ENCODE results near the gene NLRP5. TPM values are rescaled to one million over a fixed set of nuclear protein-coding genes. Genes with fewer than 3 reads are reported as not detected.

The NLRP5 gene
- total and polyA plus RNA-seq, 10 donors, result not detected

DNA sequence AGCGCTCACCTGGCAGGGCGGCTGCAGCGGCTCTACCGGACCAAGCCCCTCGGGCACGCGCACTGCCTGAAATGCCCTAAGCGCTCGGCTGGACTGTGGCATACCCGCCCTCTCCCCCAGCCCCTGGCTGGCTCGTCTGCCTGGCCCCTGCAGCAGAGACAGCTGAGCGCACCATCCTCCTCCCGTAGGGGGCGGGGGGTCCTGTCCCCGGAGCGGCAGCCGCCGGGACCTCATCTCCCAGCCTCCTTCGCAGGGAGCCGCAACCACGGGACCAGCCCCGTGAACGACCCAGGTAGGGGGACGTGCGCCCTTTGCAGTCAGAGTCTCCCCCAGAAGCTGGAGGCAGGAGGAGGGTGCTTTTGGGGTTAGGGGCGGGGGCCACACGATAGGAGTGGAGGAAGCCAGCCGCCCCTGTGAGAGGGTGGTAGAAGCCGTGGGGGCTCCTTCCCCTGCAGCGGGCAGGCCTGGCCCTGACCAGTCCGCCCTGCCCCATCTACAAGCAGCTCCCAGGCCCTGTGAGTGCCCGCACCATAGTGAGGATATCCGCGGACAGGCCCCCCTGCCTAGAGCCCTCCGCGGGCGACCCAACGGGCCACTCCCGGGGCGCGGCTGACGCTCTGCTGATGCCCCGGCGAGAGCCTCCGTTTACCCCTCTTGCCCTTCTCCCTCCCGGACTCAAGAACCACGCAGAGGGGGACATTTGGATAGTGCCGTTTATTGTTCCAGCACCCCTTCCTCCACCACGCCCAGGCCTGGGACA, 100.3 kb downstream of the NLRP5 start:
- Histone ChIP-seq H3K4me3 (no peak overlapping the region), H3K36me3 (peaks cover 0 to 73% (median 35%) of the 10 kb centered on the region in 6 donors), H3K9me3 (no peaks in the 10 kb centered on the region), H3K27me3 (replicated peaks in 1 of 7) (no peaks in the 10 kb centered on the region), H3K4me1 (peaks cover 3 to 75% (median 31%) of the 10 kb centered on the region in 6 donors), H3K27ac (peak overlapping the region in 4 of 8 donors; percentile 31 to 65 (median 48))
- TF ChIP-seq POLR2AphosphoS5 (IDR thresholded peaks at IDR 0.05) (peak in 2 of 3 donors; percentile 31 to 61), POLR2A (IDR thresholded peaks at IDR 0.05) (no peak)
- TF ChIP-seq, protein P1, sequence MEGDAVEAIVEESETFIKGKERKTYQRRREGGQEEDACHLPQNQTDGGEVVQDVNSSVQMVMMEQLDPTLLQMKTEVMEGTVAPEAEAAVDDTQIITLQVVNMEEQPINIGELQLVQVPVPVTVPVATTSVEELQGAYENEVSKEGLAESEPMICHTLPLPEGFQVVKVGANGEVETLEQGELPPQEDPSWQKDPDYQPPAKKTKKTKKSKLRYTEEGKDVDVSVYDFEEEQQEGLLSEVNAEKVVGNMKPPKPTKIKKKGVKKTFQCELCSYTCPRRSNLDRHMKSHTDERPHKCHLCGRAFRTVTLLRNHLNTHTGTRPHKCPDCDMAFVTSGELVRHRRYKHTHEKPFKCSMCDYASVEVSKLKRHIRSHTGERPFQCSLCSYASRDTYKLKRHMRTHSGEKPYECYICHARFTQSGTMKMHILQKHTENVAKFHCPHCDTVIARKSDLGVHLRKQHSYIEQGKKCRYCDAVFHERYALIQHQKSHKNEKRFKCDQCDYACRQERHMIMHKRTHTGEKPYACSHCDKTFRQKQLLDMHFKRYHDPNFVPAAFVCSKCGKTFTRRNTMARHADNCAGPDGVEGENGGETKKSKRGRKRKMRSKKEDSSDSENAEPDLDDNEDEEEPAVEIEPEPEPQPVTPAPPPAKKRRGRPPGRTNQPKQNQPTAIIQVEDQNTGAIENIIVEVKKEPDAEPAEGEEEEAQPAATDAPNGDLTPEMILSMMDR (IDR thresholded peaks at IDR 0.05 in 8 of 11, conservative IDR thresholded peaks at IDR 0.05 in 3 of 11), result no peak
- peak; percentile 69 for DNase-seq
- intact Hi-C loops (cut with DNase I; ENCODE audit: low total_unique reads), result no loop called here
- WGBS, 5 donors, result 74 to 85% (median 81%) methylated on average over 26 to 49 of the region's 49 CpGs

DNA sequence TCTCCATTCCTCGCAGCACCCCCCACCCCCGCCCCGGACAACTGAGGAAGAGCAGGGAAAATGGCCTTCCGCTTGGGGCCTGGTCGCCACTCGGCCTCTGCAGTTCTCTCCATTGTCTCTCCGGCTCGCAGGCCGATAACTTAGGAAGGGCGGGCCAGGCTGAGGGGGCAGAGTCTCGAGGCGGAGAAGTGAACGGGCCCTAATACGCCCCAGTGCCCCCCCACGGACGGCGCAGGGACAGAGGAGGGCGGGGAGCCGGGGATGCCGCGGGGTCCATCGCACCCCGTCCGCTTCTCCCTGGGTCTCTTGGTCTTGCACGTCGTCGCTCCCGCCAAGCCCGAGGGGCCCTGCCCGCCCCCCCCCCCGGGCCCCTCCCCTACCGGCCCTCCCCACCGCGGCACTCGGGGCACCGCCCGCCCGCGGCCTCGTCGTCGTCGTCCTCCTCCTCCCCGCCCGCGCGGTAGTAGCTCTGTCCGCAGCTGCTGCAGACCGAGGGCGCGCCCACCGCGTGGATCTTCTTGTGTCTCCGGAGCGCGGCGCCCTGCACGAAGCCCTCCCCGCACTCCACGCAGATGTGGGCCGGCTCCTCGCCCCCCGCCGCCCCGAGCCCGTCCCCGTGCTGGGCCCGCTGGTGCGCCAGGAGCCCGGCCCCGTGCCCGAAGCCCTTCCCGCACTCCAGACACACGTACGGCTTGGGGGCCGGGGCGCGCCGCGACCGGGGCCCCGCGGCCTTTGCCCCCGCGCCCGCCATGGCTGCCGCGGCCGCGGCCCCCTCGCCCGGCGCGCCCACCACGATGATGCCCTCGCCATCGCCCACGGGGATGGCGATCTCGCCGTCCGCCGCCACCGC, 101.3 kb downstream of the NLRP5 start:
- peaks cover 0 to 81% (median 35%) of the 10 kb centered on the region in 6 donors for H3K36me3 ChIP-seq
- 86 to 95% (median 89%) methylated on average over 67 to 104 of the region's 104 CpGs for WGBS, 5 donors
- no peak for DNase-seq
- no peak overlapping the region for H3K4me3 ChIP-seq
- TF ChIP-seq POLR2AphosphoS5 (IDR thresholded peaks at IDR 0.05), result peak in 2 of 3 donors; percentile 16 to 35
- TF ChIP-seq, protein P1 (IDR thresholded peaks at IDR 0.05 in 8 of 11, conservative IDR thresholded peaks at IDR 0.05 in 3 of 11), result no peak
- H3K9me3 ChIP-seq, result no peaks in the 10 kb centered on the region
- no peaks in the 10 kb centered on the region for H3K27me3 ChIP-seq (replicated peaks in 1 of 7)
- H3K4me1 ChIP-seq, result peaks cover 3 to 80% (median 33%) of the 10 kb centered on the region in 6 donors
- peak overlapping the region in 5 of 8 donors; percentile 11 to 65 (median 43) for H3K27ac ChIP-seq
- intact Hi-C loops (cut with DNase I; ENCODE audit: low total_unique reads), result no loop called here

DNA sequence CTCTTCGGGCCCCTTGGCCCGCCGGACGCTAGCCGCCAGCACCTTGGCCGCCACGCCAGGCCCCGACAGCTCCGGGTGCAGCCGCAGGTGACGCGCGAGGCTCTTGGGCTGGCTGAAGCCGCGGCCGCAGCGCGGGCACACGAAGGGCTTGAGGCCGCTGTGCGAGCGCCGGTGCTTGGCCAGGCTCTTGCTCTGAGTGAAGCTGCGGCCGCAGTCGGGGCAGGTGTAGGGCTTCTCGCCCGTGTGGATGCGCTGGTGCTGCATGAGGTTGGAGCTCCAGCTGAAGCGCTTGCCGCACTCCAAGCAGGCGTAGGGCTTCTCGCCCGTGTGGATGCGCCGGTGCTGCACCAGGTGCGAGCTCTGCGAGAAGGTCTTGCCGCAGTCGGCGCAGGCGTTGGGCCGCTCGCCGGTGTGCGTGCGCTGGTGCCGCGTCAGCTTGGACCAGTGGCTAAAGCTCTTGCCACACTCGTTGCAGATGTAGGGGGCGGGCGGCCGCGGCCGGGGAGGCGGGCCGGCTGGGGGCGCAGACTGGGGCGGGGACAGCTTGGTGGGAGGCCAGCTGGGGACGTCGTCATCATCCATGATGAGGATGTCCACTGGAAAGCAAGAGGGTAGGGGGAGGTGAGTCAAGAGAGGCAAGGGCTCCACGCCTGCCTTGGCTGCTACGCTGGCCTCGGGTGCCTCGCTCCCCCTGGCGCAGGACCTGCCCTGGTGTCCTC, 102.1 kb downstream of the NLRP5 start:
- intact Hi-C loops (cut with DNase I; ENCODE audit: low total_unique reads), result no loop called here
- 94 to 96% (median 96%) methylated on average over 48 to 66 of the region's 66 CpGs for WGBS, 5 donors

More for the DNA sequence above, 102.1 kb downstream of the NLRP5 start:
- TF ChIP-seq, protein P1 (IDR thresholded peaks at IDR 0.05 in 8 of 11, conservative IDR thresholded peaks at IDR 0.05 in 3 of 11), result no peak
- TF ChIP-seq POLR2A (IDR thresholded peaks at IDR 0.05), result no peak
- TF ChIP-seq POLR2AphosphoS5 (IDR thresholded peaks at IDR 0.05), result peak in 2 of 3 donors; percentile 14 to 38
- H3K36me3 ChIP-seq, result peaks cover 0 to 89% (median 38%) of the 10 kb centered on the region in 6 donors
- no peak overlapping the region for H3K4me3 ChIP-seq
- DNase-seq, result peak; percentile 72
- H3K27ac ChIP-seq, result no peak overlapping the region
- peaks cover 3 to 80% (median 33%) of the 10 kb centered on the region in 6 donors for H3K4me1 ChIP-seq
- H3K9me3 ChIP-seq, result no peaks in the 10 kb centered on the region
- no peaks in the 10 kb centered on the region for H3K27me3 ChIP-seq (replicated peaks in 1 of 7)
